ENCODE results near the gene PDZRN3. TPM values are rescaled to one million over a fixed set of nuclear protein-coding genes. Genes with fewer than 3 reads are reported as not detected.

The PDZRN3 gene
- total RNA-seq, 1 experiment from 2014 or later: not detected

GRCh38 chr3:73611176-73611575 lies 13.6 kb downstream of the PDZRN3 start:
- POLR2A ChIA-PET: no interaction called here

GRCh38 chr3:73610493-73610892 lies 14.2 kb downstream of the PDZRN3 start:
- ChIA-PET CTCF (no interaction called here), POLR2A (no interaction called here)
- DNase-seq (ENCODE audit: low read depth, low spot score): no peak
- no TSS peak for BruUV-seq (replicated peaks)
- no peak overlapping the region for H3K4me3 ChIP-seq (ENCODE audit: low read depth in 2 of 2, low read length in 2 of 2)
- H3K36me3 ChIP-seq (ENCODE audit: control insufficient read depth, insufficient read depth, low read length): no peaks in the 10 kb centered on the region
- H3K9me3 ChIP-seq (ENCODE audit: control insufficient read depth, insufficient read depth, low read depth, low read length): no peaks in the 10 kb centered on the region
- in situ Hi-C loops (cut with HindIII; ENCODE audit: low pct_unique_long_range_greater_than_20kb, low sequenced_read_pairs) (no loop called here), intact Hi-C loops (cut with micrococcal nuclease; ENCODE audit: unreplicated experiment) (no loop called here)
- no peak overlapping the region for H3K27ac ChIP-seq (ENCODE audit: low read length)
- TF ChIP-seq POLR2AphosphoS5 (IDR thresholded peaks at IDR 0.05; ENCODE audit: low read depth, low read length): no peak
- TF ChIP-seq SIN3A (IDR thresholded peaks at IDR 0.05; ENCODE audit: borderline replicate concordance, insufficient read depth, low read depth, low read length): no peak
- no peak for TF ChIP-seq TCF7L2 (IDR thresholded peaks at IDR 0.05; ENCODE audit: low read depth, low read length)
- TF ChIP-seq, protein P1, sequence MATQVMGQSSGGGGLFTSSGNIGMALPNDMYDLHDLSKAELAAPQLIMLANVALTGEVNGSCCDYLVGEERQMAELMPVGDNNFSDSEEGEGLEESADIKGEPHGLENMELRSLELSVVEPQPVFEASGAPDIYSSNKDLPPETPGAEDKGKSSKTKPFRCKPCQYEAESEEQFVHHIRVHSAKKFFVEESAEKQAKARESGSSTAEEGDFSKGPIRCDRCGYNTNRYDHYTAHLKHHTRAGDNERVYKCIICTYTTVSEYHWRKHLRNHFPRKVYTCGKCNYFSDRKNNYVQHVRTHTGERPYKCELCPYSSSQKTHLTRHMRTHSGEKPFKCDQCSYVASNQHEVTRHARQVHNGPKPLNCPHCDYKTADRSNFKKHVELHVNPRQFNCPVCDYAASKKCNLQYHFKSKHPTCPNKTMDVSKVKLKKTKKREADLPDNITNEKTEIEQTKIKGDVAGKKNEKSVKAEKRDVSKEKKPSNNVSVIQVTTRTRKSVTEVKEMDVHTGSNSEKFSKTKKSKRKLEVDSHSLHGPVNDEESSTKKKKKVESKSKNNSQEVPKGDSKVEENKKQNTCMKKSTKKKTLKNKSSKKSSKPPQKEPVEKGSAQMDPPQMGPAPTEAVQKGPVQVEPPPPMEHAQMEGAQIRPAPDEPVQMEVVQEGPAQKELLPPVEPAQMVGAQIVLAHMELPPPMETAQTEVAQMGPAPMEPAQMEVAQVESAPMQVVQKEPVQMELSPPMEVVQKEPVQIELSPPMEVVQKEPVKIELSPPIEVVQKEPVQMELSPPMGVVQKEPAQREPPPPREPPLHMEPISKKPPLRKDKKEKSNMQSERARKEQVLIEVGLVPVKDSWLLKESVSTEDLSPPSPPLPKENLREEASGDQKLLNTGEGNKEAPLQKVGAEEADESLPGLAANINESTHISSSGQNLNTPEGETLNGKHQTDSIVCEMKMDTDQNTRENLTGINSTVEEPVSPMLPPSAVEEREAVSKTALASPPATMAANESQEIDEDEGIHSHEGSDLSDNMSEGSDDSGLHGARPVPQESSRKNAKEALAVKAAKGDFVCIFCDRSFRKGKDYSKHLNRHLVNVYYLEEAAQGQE (IDR thresholded peaks at IDR 0.05; ENCODE audit: insufficient read depth in 1 of 2, low read depth in 2 of 2, low read length in 1 of 2): no peak
- TF ChIP-seq, protein P2, sequence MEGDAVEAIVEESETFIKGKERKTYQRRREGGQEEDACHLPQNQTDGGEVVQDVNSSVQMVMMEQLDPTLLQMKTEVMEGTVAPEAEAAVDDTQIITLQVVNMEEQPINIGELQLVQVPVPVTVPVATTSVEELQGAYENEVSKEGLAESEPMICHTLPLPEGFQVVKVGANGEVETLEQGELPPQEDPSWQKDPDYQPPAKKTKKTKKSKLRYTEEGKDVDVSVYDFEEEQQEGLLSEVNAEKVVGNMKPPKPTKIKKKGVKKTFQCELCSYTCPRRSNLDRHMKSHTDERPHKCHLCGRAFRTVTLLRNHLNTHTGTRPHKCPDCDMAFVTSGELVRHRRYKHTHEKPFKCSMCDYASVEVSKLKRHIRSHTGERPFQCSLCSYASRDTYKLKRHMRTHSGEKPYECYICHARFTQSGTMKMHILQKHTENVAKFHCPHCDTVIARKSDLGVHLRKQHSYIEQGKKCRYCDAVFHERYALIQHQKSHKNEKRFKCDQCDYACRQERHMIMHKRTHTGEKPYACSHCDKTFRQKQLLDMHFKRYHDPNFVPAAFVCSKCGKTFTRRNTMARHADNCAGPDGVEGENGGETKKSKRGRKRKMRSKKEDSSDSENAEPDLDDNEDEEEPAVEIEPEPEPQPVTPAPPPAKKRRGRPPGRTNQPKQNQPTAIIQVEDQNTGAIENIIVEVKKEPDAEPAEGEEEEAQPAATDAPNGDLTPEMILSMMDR (IDR thresholded peaks at IDR 0.05): no peak
- no peak for ATAC-seq
- H3K27me3 ChIP-seq (ENCODE audit: control insufficient read depth, insufficient read depth, low read length): no peaks in the 10 kb centered on the region
- no peaks in the 10 kb centered on the region for H3K4me1 ChIP-seq (ENCODE audit: control insufficient read depth, insufficient read depth, low read length)

More at GRCh38 chr3:73611176-73611575, 13.6 kb downstream of the PDZRN3 start:
- TF ChIP-seq, protein P1 (IDR thresholded peaks at IDR 0.05; ENCODE audit: insufficient read depth in 1 of 2, low read depth in 2 of 2, low read length in 1 of 2): no peak
- TF ChIP-seq SIN3A (IDR thresholded peaks at IDR 0.05; ENCODE audit: borderline replicate concordance, insufficient read depth, low read depth, low read length): no peak
- TF ChIP-seq TCF7L2 (IDR thresholded peaks at IDR 0.05; ENCODE audit: low read depth, low read length): no peak
- TF ChIP-seq, protein P2 (IDR thresholded peaks at IDR 0.05): no peak
- no peak for TF ChIP-seq POLR2AphosphoS5 (IDR thresholded peaks at IDR 0.05; ENCODE audit: low read depth, low read length)
- ATAC-seq (no peak), DNase-seq (ENCODE audit: low read depth, low spot score) (no peak)
- Histone ChIP-seq H3K27ac (ENCODE audit: low read length) (no peak overlapping the region), H3K4me1 (ENCODE audit: control insufficient read depth, insufficient read depth, low read length) (no peaks in the 10 kb centered on the region), H3K4me3 (ENCODE audit: low read depth in 2 of 2, low read length in 2 of 2) (no peak overlapping the region), H3K36me3 (ENCODE audit: control insufficient read depth, insufficient read depth, low read length) (no peaks in the 10 kb centered on the region), H3K9me3 (ENCODE audit: control insufficient read depth, insufficient read depth, low read depth, low read length) (no peaks in the 10 kb centered on the region), H3K27me3 (ENCODE audit: control insufficient read depth, insufficient read depth, low read length) (no peaks in the 10 kb centered on the region)
- no TSS peak for BruUV-seq (replicated peaks)
- CTCF ChIA-PET: no interaction called here
- intact Hi-C loops (cut with micrococcal nuclease; ENCODE audit: unreplicated experiment): no loop called here
- in situ Hi-C loops (cut with HindIII; ENCODE audit: low pct_unique_long_range_greater_than_20kb, low sequenced_read_pairs): no loop called here
